ENCODE measurements around the gene RAD18. TPM values are rescaled to one million over a fixed set of nuclear protein-coding genes. Genes with fewer than 3 reads are reported as not detected.
A peak's percentile ranks its signal among the peaks of the same experiment; 100 is the strongest.

The RAD18 gene
- polyA plus RNA-seq, 3 donors: 1.9 to 6.9 (median 5.1) TPM

- TF ChIP-seq CTCF (IDR thresholded peaks at IDR 0.05): peak; percentile 94
- no peaks in the 10 kb centered on the region for H3K4me1 ChIP-seq (ENCODE audit: control insufficient read depth in 1 of 2, insufficient read depth in 2 of 2, low read length in 2 of 2)
- 0% methylated on average over 2 of the region's 7 CpGs for WGBS (ENCODE audit: insufficient coverage)
- H3K4me3 ChIP-seq (replicated peaks in 1 of 3; ENCODE audit: low read depth in 2 of 3, low read length in 3 of 3): no peak overlapping the region
- H3K27me3 ChIP-seq (ENCODE audit: control insufficient read depth in 2 of 2, insufficient read depth in 2 of 2, low read length in 2 of 2): no peaks in the 10 kb centered on the region
- peak; percentile 48 to 62 (median 50) for DNase-seq
- H3K9ac ChIP-seq (ENCODE audit: insufficient read depth, low read length, poor library complexity, severe bottlenecking): no peak overlapping the region
- Mint-ChIP-seq H3K4me3 (no peak overlapping the region), H3K27me3 (ENCODE audit: low read depth in 3 of 3) (peaks cover 7 to 16% (median 10%) of the 10 kb centered on the region in 3 donors), H3K9me3 (no peaks in the 10 kb centered on the region), H3K4me1 (peaks cover 3% of the 10 kb centered on the region), H3K27ac (peak overlapping the region in 1 of 7 donors; percentile 66), H3K36me3 (no peaks in the 10 kb centered on the region)
- no peaks in the 10 kb centered on the region for H3K36me3 ChIP-seq (replicated peaks in 1 of 2; ENCODE audit: control insufficient read depth in 1 of 2, insufficient read depth in 2 of 2, low read length in 2 of 2)
- no peaks in the 10 kb centered on the region for H3K79me2 ChIP-seq (ENCODE audit: insufficient read depth, low read length)
- H3K9me3 ChIP-seq (replicated peaks in 1 of 2; ENCODE audit: control insufficient read depth in 1 of 2, insufficient read depth in 1 of 2, low read length in 2 of 2): no peaks in the 10 kb centered on the region
- H4K20me1 ChIP-seq (ENCODE audit: insufficient read depth, low read length): no peaks in the 10 kb centered on the region
- no peak overlapping the region for H3K27ac ChIP-seq (ENCODE audit: low read depth in 1 of 2, low read length in 2 of 2)
- no peak overlapping the region for H3K4me2 ChIP-seq (replicated peaks; ENCODE audit: extremely low read depth, low read length, poor library complexity, severe bottlenecking)
- intact Hi-C loops (cut with micrococcal nuclease): loop anchor here (1.0 to 10.0 kb wide), 2 partner anchors 94 to 331 kb away; no protein-coding TSS in a partner anchor
- H2AFZ ChIP-seq (ENCODE audit: insufficient read depth, low read depth, low read length, poor library complexity, severe bottlenecking): no peak overlapping the region
Observed at GRCh38 chr3:8970971-8971589, 7.8 kb upstream of the RAD18 start.

- Mint-ChIP-seq H3K4me1 (peaks cover 7% of the 10 kb centered on the region), H3K9me3 (no peaks in the 10 kb centered on the region), H3K4me3 (no peak overlapping the region), H3K36me3 (no peaks in the 10 kb centered on the region), H3K27ac (no peak overlapping the region), H3K27me3 (ENCODE audit: low read depth in 3 of 3) (peaks cover 7 to 17% (median 9%) of the 10 kb centered on the region in 3 donors)
- Histone ChIP-seq H3K4me2 (replicated peaks; ENCODE audit: extremely low read depth, low read length, poor library complexity, severe bottlenecking) (no peak overlapping the region), H3K4me1 (ENCODE audit: control insufficient read depth in 1 of 2, insufficient read depth in 2 of 2, low read length in 2 of 2) (no peaks in the 10 kb centered on the region), H3K27me3 (ENCODE audit: control insufficient read depth in 2 of 2, insufficient read depth in 2 of 2, low read length in 2 of 2) (no peaks in the 10 kb centered on the region), H3K79me2 (ENCODE audit: insufficient read depth, low read length) (no peaks in the 10 kb centered on the region), H3K4me3 (replicated peaks in 1 of 3; ENCODE audit: low read depth in 2 of 3, low read length in 3 of 3) (no peak overlapping the region), H2AFZ (ENCODE audit: insufficient read depth, low read depth, low read length, poor library complexity, severe bottlenecking) (no peak overlapping the region), H3K36me3 (replicated peaks in 1 of 2; ENCODE audit: control insufficient read depth in 1 of 2, insufficient read depth in 2 of 2, low read length in 2 of 2) (no peaks in the 10 kb centered on the region), H4K20me1 (ENCODE audit: insufficient read depth, low read length) (no peaks in the 10 kb centered on the region), H3K9me3 (replicated peaks in 1 of 2; ENCODE audit: control insufficient read depth in 1 of 2, insufficient read depth in 1 of 2, low read length in 2 of 2) (no peaks in the 10 kb centered on the region), H3K27ac (ENCODE audit: low read depth in 1 of 2, low read length in 2 of 2) (no peak overlapping the region), H3K9ac (ENCODE audit: insufficient read depth, low read length, poor library complexity, severe bottlenecking) (no peak overlapping the region)
- DNase-seq: no peak
- intact Hi-C loops (cut with micrococcal nuclease): no loop called here
- TF ChIP-seq CTCF (IDR thresholded peaks at IDR 0.05): no peak
- WGBS (ENCODE audit: insufficient coverage): no CpG with 5 or more reads among the region's 4 CpGs
Observed at GRCh38 chr3:8969241-8969640, 6.0 kb upstream of the RAD18 start.

Measured in CD14-positive monocyte (primary cell).